ENCODE measurements around the gene ZGRF1. TPM values are rescaled to one million over a fixed set of nuclear protein-coding genes. Genes with fewer than 3 reads are reported as not detected.
"Not testable (repeated sequence)": the region's sequence is repeated elsewhere in the genome, so short reads cannot be mapped to it uniquely, and the experiment has no call there.

The ZGRF1 gene
- polyA plus RNA-seq, 1 experiment, result 2.0 TPM

GRCh38 chr4:112647785-112648184 is 11.1 kb upstream of the ZGRF1 start:
- no peaks in the 10 kb centered on the region for H3K9me3 ChIP-seq (ENCODE audit: control insufficient read depth, insufficient read depth, low read length)
- no peak overlapping the region for H3K27ac ChIP-seq (ENCODE audit: low read depth, low read length)
- no peak overlapping the region for H3K4me3 ChIP-seq (ENCODE audit: low read depth, low read length)
- no peak for TF ChIP-seq CTCF (IDR thresholded peaks at IDR 0.05; ENCODE audit: low read depth, low read length)
- H3K27me3 ChIP-seq (ENCODE audit: control insufficient read depth, insufficient read depth, low read length), result no peaks in the 10 kb centered on the region
- no peak for DNase-seq (ENCODE audit: low read depth, low spot score)
- ChIA-PET POLR2A (no interaction called here), CTCF (interaction anchor here (1.5 to 1.7 kb wide), 2 partner anchors 10 to 291 kb away, joined by 5 to 6 read pairs; no protein-coding TSS in a partner anchor)

GRCh38 chr4:112646632-112647537 is 10.2 kb upstream of the ZGRF1 start:
- Histone ChIP-seq H3K27ac (ENCODE audit: low read depth, low read length) (no peak overlapping the region), H3K4me3 (ENCODE audit: low read depth, low read length) (no peak overlapping the region), H3K27me3 (ENCODE audit: control insufficient read depth, insufficient read depth, low read length) (no peaks in the 10 kb centered on the region), H3K9me3 (ENCODE audit: control insufficient read depth, insufficient read depth, low read length) (no peaks in the 10 kb centered on the region)
- ChIA-PET POLR2A (no interaction called here), CTCF (interaction anchor here (1.7 to 2.1 kb wide), 2 partner anchors 9 to 119 kb away, joined by 5 to 12 read pairs; no protein-coding TSS in a partner anchor)
- no peak for TF ChIP-seq CTCF (IDR thresholded peaks at IDR 0.05; ENCODE audit: low read depth, low read length)
- no peak for DNase-seq (ENCODE audit: low read depth, low spot score)

- Histone ChIP-seq H3K9me3 (ENCODE audit: control insufficient read depth, insufficient read depth, low read length) (no peaks in the 10 kb centered on the region), H3K4me3 (ENCODE audit: low read depth, low read length) (no peak overlapping the region), H3K27ac (ENCODE audit: low read depth, low read length) (no peak overlapping the region), H3K27me3 (ENCODE audit: control insufficient read depth, insufficient read depth, low read length) (no peaks in the 10 kb centered on the region)
- CTCF ChIA-PET, result interaction anchor here (1.1 to 2.1 kb wide), 3 partner anchors 8 to 120 kb away, joined by 3 to 12 read pairs (median 5); partner anchors contain the start of gene ZGRF1
- no peak for DNase-seq (ENCODE audit: low read depth, low spot score)
- TF ChIP-seq CTCF (IDR thresholded peaks at IDR 0.05; ENCODE audit: low read depth, low read length), result no peak
- POLR2A ChIA-PET, result no interaction called here
These were observed 9.0 kb upstream of the ZGRF1 start for GRCh38 chr4:112645541-112646329.

GRCh38 chr4:112644595-112645535 is 8.2 kb upstream of the ZGRF1 start:
- CTCF ChIA-PET, result interaction anchor here (1.1 to 2.1 kb wide), 6 partner anchors 7 to 122 kb away, joined by 3 to 12 read pairs (median 4); partner anchors contain the start of gene ZGRF1
- H3K27ac ChIP-seq (ENCODE audit: low read depth, low read length); H3K27me3 ChIP-seq (ENCODE audit: control insufficient read depth, insufficient read depth, low read length); POLR2A ChIA-PET; DNase-seq (ENCODE audit: low read depth, low spot score); H3K4me3 ChIP-seq (ENCODE audit: low read depth, low read length); H3K9me3 ChIP-seq (ENCODE audit: control insufficient read depth, insufficient read depth, low read length): not testable (repeated sequence)

- ChIA-PET POLR2A (no interaction called here), CTCF (interaction anchor here (1.7 to 1.8 kb wide), 2 partner anchors 123 to 315 kb away, joined by 5 to 10 read pairs; no protein-coding TSS in a partner anchor)
- DNase-seq (ENCODE audit: low read depth, low spot score), result no peak
- no peak overlapping the region for H3K27ac ChIP-seq (ENCODE audit: low read depth, low read length)
- no peak overlapping the region for H3K4me3 ChIP-seq (ENCODE audit: low read depth, low read length)
- H3K9me3 ChIP-seq (ENCODE audit: control insufficient read depth, insufficient read depth, low read length), result no peaks in the 10 kb centered on the region
- no peaks in the 10 kb centered on the region for H3K27me3 ChIP-seq (ENCODE audit: control insufficient read depth, insufficient read depth, low read length)
- no peak for TF ChIP-seq CTCF (IDR thresholded peaks at IDR 0.05; ENCODE audit: low read depth, low read length)
These were observed 5.8 kb upstream of the ZGRF1 start for GRCh38 chr4:112642526-112642925.
